GM12878 (cell line): ENCODE data around the gene IFNA8. TPM values are rescaled to one million over a fixed set of nuclear protein-coding genes. Genes with fewer than 3 reads are reported as not detected.

Experiments
- ATAC-seq: fragments of 200-7000 bp; cut with Tn5 transposase; 3 replicates; pipeline ENCODE4 v1.9.1; 2020; ENCODE audit warnings: mild to moderate bottlenecking, moderate library complexity
- BruUV-seq: library from RNA; stranded (reverse); fragments of 400-500 nt; replicated peaks from 2 replicates; lab custom pipeline; 2021; lab: Mats Ljungman, UMichigan
- CTCF ChIA-PET: fragments of 300-600 bp; sonication (Branson Sonifier 250); formaldehyde crosslinking; extraction: SDS; loops from one replicate; lab custom pipeline; 2021; ENCODE audit warnings: inconsistent platforms; lab: Yijun Ruan, JAX
- POLR2A ChIA-PET: fragments of 350-600 bp; formaldehyde crosslinking; extraction: SDS; loops from one replicate; lab custom pipeline; 2021; ENCODE audit warnings: inconsistent platforms; lab: Charles Lee
- RAD21 ChIA-PET: fragments of 300-600 bp; sonication (Branson Sonifier 250); formaldehyde crosslinking; loops from one replicate; lab custom pipeline; 2023; ENCODE audit warnings: antibody characterized with exemption; ENCODE audit not compliant: unreplicated experiment; lab: Charles Lee
- SMC1A ChIA-PET: fragments of 300-600 bp; sonication (Branson Sonifier 250); formaldehyde crosslinking; loops from one replicate; lab custom pipeline; 2023; ENCODE audit not compliant: unreplicated experiment, uncharacterized antibody; lab: Charles Lee
- DNase-seq: peaks from one replicate; pipeline ENCODE4 v3.0.0-alpha.2; 2011; ENCODE audit warnings: low read depth, low spot score
- FAIRE-seq: peaks from 3 replicates; lab custom pipeline; 2011; peaks lifted over from hg19 to GRCh38; lab: Jason Lieb, UNC
- H2AFZ ChIP-seq: 2 replicates; pipeline ENCODE4 v1.6.0; 2011; ENCODE audit warnings: low read depth, low read length, control low read depth; ENCODE audit not compliant: control insufficient read depth
- H3K27ac ChIP-seq: 2 replicates; pipeline ENCODE4 v1.5.1; 2011; ENCODE audit warnings: control low read depth; ENCODE audit not compliant: control insufficient read depth, insufficient read depth
- H3K27me3 ChIP-seq, 2 experiments: replicated peaks in 1 of 2; 2 replicates each; pipeline versions ENCODE4 v1.6.0 to v1.6.1; 2011; ENCODE audit warnings: low read length in 1 of 2; ENCODE audit not compliant: control insufficient read depth in 2 of 2, insufficient read depth in 2 of 2
- H3K36me3 ChIP-seq, 2 experiments: 2 replicates each; pipeline ENCODE4 v1.5.1; 2011; ENCODE audit warnings: low read length in 1 of 2; ENCODE audit not compliant: control insufficient read depth in 2 of 2, insufficient read depth in 2 of 2
- H3K4me1 ChIP-seq: 2 replicates; pipeline ENCODE4 v1.6.1; 2011; ENCODE audit warnings: mild to moderate bottlenecking, low read length, moderate library complexity, mixed read lengths; ENCODE audit not compliant: control insufficient read depth, insufficient read depth
- H3K4me2 ChIP-seq: 2 replicates; pipeline ENCODE4 v1.6.0; 2011; ENCODE audit warnings: control low read depth; ENCODE audit not compliant: control insufficient read depth, insufficient read depth
- H3K4me3 ChIP-seq: fragments of 200-600 bp; sonication (generic); 2 replicates; pipeline ENCODE4 v1.5.1; 2016
- H3K79me2 ChIP-seq: 2 replicates; pipeline ENCODE4 v1.6.0; 2011; ENCODE audit warnings: low read length; ENCODE audit not compliant: control insufficient read depth, insufficient read depth
- H3K9ac ChIP-seq: 2 replicates; pipeline ENCODE4 v1.8.0; 2011; ENCODE audit warnings: low read length, control low read depth, mixed read lengths; ENCODE audit not compliant: control insufficient read depth, insufficient read depth
- H3K9me3 ChIP-seq: replicated peaks from 3 replicates; pipeline ENCODE4 v1.5.1; 2011; ENCODE audit warnings: mild to moderate bottlenecking, low read length; ENCODE audit not compliant: control insufficient read depth, insufficient read depth
- H4K20me1 ChIP-seq: 2 replicates; pipeline ENCODE4 v1.6.0; 2011; ENCODE audit not compliant: control insufficient read depth, insufficient read depth
- BHLHE40 ChIP-seq, 2 experiments: fragments of 450-650 bp in 1 of 2; IDR thresholded peaks; 2 replicates each; pipeline ENCODE4 v1.6.1; 2011 to 2017; ENCODE audit warnings: low read depth in 2 of 2, borderline replicate concordance in 1 of 2, improper control_type of control experiment in 1 of 2, low read length in 1 of 2, mild to moderate bottlenecking in 1 of 2
- CBX5 ChIP-seq: sonication (generic); IDR thresholded peaks from 2 replicates; pipeline ENCODE4 v1.6.1; 2016; ENCODE audit warnings: low read depth, moderate library complexity, mild to moderate bottlenecking, inconsistent platforms
- CHD1 ChIP-seq: IDR thresholded peaks from 2 replicates; pipeline ENCODE4 v1.6.1; 2012; ENCODE audit warnings: low read depth, low read length, improper control_type of control experiment
- DPF2 ChIP-seq: fragments of 450-650 bp; IDR thresholded peaks from 2 replicates; pipeline ENCODE4 v1.6.1; 2017; ENCODE audit warnings: mild to moderate bottlenecking
- GABPA ChIP-seq: IDR thresholded peaks from 2 replicates; pipeline ENCODE4 v1.6.1; 2014; ENCODE audit warnings: antibody characterized with exemption, low read depth, mild to moderate bottlenecking, inconsistent platforms
- HCFC1 ChIP-seq: fragments of 150-350 bp; IDR thresholded peaks from 2 replicates; pipeline ENCODE4 v1.6.1; 2014; ENCODE audit warnings: low read length
- JUNB ChIP-seq: IDR thresholded peaks from 2 replicates; pipeline ENCODE4 v1.6.1; 2016; ENCODE audit warnings: antibody characterized with exemption, mild to moderate bottlenecking
- LARP7 ChIP-seq: fragments of 450-650 bp; IDR thresholded peaks from 2 replicates; pipeline ENCODE4 v1.6.1; 2017; ENCODE audit warnings: mild to moderate bottlenecking
- MEF2A ChIP-seq: IDR thresholded peaks from 2 replicates; pipeline ENCODE4 v1.6.1; 2011; ENCODE audit warnings: low read depth, mild to moderate bottlenecking, low read length, moderate library complexity; ENCODE audit not compliant: insufficient read depth
- PAX8 ChIP-seq: fragments of 450-650 bp; IDR thresholded peaks from 2 replicates; pipeline ENCODE4 v1.6.1; 2017; ENCODE audit warnings: mild to moderate bottlenecking, moderate library complexity
- POU2F2 ChIP-seq: IDR thresholded peaks from 3 replicates; pipeline ENCODE4 v1.6.1; 2011; ENCODE audit warnings: low read depth, mild to moderate bottlenecking, low read length, borderline replicate concordance
- SRF ChIP-seq, 2 experiments: IDR thresholded peaks; 2 replicates each; pipeline ENCODE4 v1.6.1; 2011; ENCODE audit warnings: low read depth in 2 of 2, low read length in 2 of 2, mild to moderate bottlenecking in 1 of 2, moderate library complexity in 1 of 2
- SUZ12 ChIP-seq: fragments of 200-600 bp; sonication (generic); IDR thresholded peaks from one replicate; pipeline ENCODE4 v1.6.1; 2018; ENCODE audit warnings: antibody characterized with exemption, mild to moderate bottlenecking; ENCODE audit not compliant: unreplicated experiment
- TCF3 ChIP-seq: IDR thresholded peaks from 2 replicates; pipeline ENCODE4 v1.6.1; 2012; ENCODE audit warnings: low read depth, mild to moderate bottlenecking, low read length, borderline replicate concordance; ENCODE audit not compliant: insufficient read depth
- ZZZ3 ChIP-seq: IDR thresholded peaks from 2 replicates; pipeline ENCODE4 v1.6.1; 2011; ENCODE audit warnings: low read depth; ENCODE audit not compliant: control insufficient read depth, insufficient read length
- WGBS: methylation state at CpG from one replicate; pipeline ENCODE4 v1.1.6; 2016; ENCODE audit warnings: low lambda C conversion rate; ENCODE audit not compliant: insufficient replicate concordance, insufficient coverage; ENCODE audit errors: missing lambda C conversion rate; 5-methylcytosine and 5-hydroxymethylcytosine counted together
- in situ Hi-C: fragments of 300-500 bp; cut with MboI; formaldehyde crosslinking; loops from 9 replicates; pipeline ENCODE4 v1.14.3; 2018; ENCODE audit warnings: mixed read lengths
- intact Hi-C: fragments of 100-400 bp; cut with micrococcal nuclease; formaldehyde crosslinking; loops from one replicate; pipeline ENCODE4 v1.14.2; 2022; ENCODE audit not compliant: unreplicated experiment
- polyA plus RNA-seq, 11 experiments: library from polyadenylated mRNA; depleted of rRNA in 4 of 11; unstranded in 6 of 11; stranded (reverse) in 5 of 11; fragments of >200 nt; fragmentation: Nextera tagmentation in 4 of 11; fragmentation: Illumina TruSeq in 1 of 11; extraction: Ambion mirVana in 4 of 11; extraction: Trizol in 1 of 11; gene quantifications; 1 replicate in 1 of 11; 2 replicates in 10 of 11; pipeline versions ENCODE4 v1.2.1 to v1.2.3, GENCODE V29; 2011 to 2016; ENCODE audit warnings: inconsistent platforms in 2 of 11, missing spikeins in 2 of 11, low read depth in 1 of 11
- total RNA-seq, 4 experiments: library from RNA; depleted of rRNA in 3 of 4; stranded (reverse); fragments of >200 nt in 3 of 4; fragmentation: Illumina TruSeq in 1 of 4; extraction: Trizol in 1 of 4; gene quantifications; 2 replicates each; pipeline versions ENCODE4 v1.2.1 to v1.2.3, GENCODE V29; 2013 to 2021
- TF ChIP-seq, protein P1 (sequence below): fragments of 450-650 bp; IDR thresholded peaks from 2 replicates; pipeline ENCODE4 v1.6.1; 2017; ENCODE audit warnings: low read depth, mild to moderate bottlenecking, moderate library complexity
- TF ChIP-seq, protein P2 (sequence below): fragments of 450-650 bp; IDR thresholded peaks from 2 replicates; pipeline ENCODE4 v1.6.1; 2017; ENCODE audit warnings: mild to moderate bottlenecking, moderate library complexity

Gene IFNA8
- total and polyA plus RNA-seq, 10 of the 15 experiments (the other 5 are each of a cell fraction or from before 2014, with no cell fraction given): not detected

DNA sequence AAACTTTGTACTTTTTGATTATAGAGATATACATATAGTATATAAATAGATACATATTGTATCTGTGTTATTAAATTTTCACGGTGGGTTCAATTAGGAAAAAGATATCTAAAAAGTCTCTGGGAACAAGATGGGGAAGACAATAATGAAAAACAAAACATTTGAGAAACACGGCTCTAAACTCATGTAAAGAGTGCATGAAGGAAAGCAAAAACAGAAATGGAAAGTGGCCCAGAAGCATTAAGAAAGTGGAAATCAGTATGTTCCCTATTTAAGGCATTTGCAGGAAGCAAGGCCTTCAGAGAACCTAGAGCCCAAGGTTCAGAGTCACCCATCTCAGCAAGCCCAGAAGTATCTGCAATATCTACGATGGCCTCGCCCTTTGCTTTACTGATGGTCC, 31.2 kb downstream of the IFNA8 start, which contains the start of gene IFNA1:
Gene IFNA1 (plus strand): TSS at position 301 of the 400 bp plus-strand sequence. CDS start 69 bp downstream, at position 370.
- RAD21 ChIA-PET: no interaction called here
- CTCF ChIA-PET: no interaction called here
- H3K36me3 ChIP-seq: no peaks in the 10 kb centered on the region
- FAIRE-seq (no peak), DNase-seq (no peak), ATAC-seq (no peak)
- no peaks in the 10 kb centered on the region; a peak in 1 of 4 replicates for H3K27me3 ChIP-seq
- H3K9ac ChIP-seq: no peak within 1 kb of the TSS
- in situ Hi-C loops: no loop called here
- no peaks in the 10 kb centered on the region for H4K20me1 ChIP-seq
- WGBS: 84% methylated on average over 4 of the region's 4 CpGs
- intact Hi-C loops: no loop called here
- no peak within 1 kb of the TSS for H3K4me2 ChIP-seq
- no peaks in the 10 kb centered on the region for H3K9me3 ChIP-seq
- no peaks in the 10 kb centered on the region for H3K79me2 ChIP-seq
- BruUV-seq: no TSS peak
- POLR2A ChIA-PET: no interaction called here
- no peak within 1 kb of the TSS for H3K27ac ChIP-seq
- TF ChIP-seq, protein P1, sequence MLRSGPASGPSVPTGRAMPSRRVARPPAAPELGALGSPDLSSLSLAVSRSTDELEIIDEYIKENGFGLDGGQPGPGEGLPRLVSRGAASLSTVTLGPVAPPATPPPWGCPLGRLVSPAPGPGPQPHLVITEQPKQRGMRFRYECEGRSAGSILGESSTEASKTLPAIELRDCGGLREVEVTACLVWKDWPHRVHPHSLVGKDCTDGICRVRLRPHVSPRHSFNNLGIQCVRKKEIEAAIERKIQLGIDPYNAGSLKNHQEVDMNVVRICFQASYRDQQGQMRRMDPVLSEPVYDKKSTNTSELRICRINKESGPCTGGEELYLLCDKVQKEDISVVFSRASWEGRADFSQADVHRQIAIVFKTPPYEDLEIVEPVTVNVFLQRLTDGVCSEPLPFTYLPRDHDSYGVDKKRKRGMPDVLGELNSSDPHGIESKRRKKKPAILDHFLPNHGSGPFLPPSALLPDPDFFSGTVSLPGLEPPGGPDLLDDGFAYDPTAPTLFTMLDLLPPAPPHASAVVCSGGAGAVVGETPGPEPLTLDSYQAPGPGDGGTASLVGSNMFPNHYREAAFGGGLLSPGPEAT: no peak
- TF ChIP-seq SRF (IDR thresholded peaks at IDR 0.05; ENCODE audit: low read depth in 2 of 2, low read length in 2 of 2) (no peak), GABPA (no peak), TCF3 (no peak), MEF2A (no peak), ZZZ3 (no peak), CBX5 (no peak), JUNB (no peak), BHLHE40 (IDR thresholded peaks at IDR 0.05; ENCODE audit: borderline replicate concordance in 1 of 2, low read depth in 2 of 2, low read length in 1 of 2) (no peak), DPF2 (no peak), LARP7 (no peak), PAX8 (no peak), HCFC1 (no peak), SUZ12 (no peak), CHD1 (no peak), POU2F2 (no peak)
- TF ChIP-seq, protein P2, sequence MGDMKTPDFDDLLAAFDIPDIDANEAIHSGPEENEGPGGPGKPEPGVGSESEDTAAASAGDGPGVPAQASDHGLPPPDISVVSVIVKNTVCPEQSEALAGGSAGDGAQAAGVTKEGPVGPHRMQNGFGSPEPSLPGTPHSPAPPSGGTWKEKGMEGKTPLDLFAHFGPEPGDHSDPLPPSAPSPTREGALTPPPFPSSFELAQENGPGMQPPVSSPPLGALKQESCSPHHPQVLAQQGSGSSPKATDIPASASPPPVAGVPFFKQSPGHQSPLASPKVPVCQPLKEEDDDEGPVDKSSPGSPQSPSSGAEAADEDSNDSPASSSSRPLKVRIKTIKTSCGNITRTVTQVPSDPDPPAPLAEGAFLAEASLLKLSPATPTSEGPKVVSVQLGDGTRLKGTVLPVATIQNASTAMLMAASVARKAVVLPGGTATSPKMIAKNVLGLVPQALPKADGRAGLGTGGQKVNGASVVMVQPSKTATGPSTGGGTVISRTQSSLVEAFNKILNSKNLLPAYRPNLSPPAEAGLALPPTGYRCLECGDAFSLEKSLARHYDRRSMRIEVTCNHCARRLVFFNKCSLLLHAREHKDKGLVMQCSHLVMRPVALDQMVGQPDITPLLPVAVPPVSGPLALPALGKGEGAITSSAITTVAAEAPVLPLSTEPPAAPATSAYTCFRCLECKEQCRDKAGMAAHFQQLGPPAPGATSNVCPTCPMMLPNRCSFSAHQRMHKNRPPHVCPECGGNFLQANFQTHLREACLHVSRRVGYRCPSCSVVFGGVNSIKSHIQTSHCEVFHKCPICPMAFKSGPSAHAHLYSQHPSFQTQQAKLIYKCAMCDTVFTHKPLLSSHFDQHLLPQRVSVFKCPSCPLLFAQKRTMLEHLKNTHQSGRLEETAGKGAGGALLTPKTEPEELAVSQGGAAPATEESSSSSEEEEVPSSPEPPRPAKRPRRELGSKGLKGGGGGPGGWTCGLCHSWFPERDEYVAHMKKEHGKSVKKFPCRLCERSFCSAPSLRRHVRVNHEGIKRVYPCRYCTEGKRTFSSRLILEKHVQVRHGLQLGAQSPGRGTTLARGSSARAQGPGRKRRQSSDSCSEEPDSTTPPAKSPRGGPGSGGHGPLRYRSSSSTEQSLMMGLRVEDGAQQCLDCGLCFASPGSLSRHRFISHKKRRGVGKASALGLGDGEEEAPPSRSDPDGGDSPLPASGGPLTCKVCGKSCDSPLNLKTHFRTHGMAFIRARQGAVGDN: no peak
- TF ChIP-seq, all 136 proteins: peak for 0
- Histone ChIP-seq H3K4me1 (peaks cover 7% of the 10 kb centered on the region; the same call in 1 of the 2 replicates), H2AFZ (no peak within 1 kb of the TSS), H3K4me3 (no peak within 1 kb of the TSS)
- SMC1A ChIA-PET: no interaction called here
